Upper lobe of left lung (tissue), 4 donors: ENCODE measurements around the gene HOOK2.
A peak's percentile ranks its signal among the peaks of the same experiment; 100 is the strongest.

Source experiments
- CTCF ChIP-seq, 6 experiments: fragments of 450-650 bp in 4 of 6; fragments of 200-600 bp in 2 of 6; sonication (generic) in 2 of 6; IDR thresholded peaks; one replicate each; pipeline ENCODE4 v1.5.1; 2016 to 2019; ENCODE audit warnings: antibody characterized with exemption in 6 of 6
- POLR2AphosphoS5 ChIP-seq, 2 donors: sonication (generic); formaldehyde crosslinking; IDR thresholded peaks; one replicate each; pipeline ENCODE4 v1.5.1; 2017; ENCODE audit warnings: antibody characterized with exemption in 2 of 2

- no peak for TF ChIP-seq CTCF (IDR thresholded peaks at IDR 0.05)
- peak; percentile 94 to 99 for TF ChIP-seq POLR2AphosphoS5 (IDR thresholded peaks at IDR 0.05)
Observed at GRCh38 chr19:12793290-12794195, 18.2 kb upstream of the HOOK2 start.
